ENCODE results near the gene CNTNAP2. TPM values are rescaled to one million over a fixed set of nuclear protein-coding genes. Genes with fewer than 3 reads are reported as not detected.

The CNTNAP2 gene
- total and polyA plus RNA-seq, 2 donors from 2014 or later = 0.06 to 0.13 TPM

- Histone ChIP-seq H3K9ac (ENCODE audit: low read length in 3 of 3) (no peak overlapping the region), H3K27ac (ENCODE audit: low read depth in 2 of 2, low read length in 2 of 2) (no peak overlapping the region), H3K9me3 (ENCODE audit: control insufficient read depth in 2 of 3, insufficient read depth in 1 of 3, low read length in 3 of 3) (no peaks in the 10 kb centered on the region), H3K27me3 (ENCODE audit: control insufficient read depth, insufficient read depth, low read length) (no peaks in the 10 kb centered on the region), H3K4me1 (ENCODE audit: control insufficient read depth in 2 of 3, insufficient read depth in 2 of 3, low read depth in 1 of 3, low read length in 3 of 3) (no peaks in the 10 kb centered on the region), H3K4me3 (ENCODE audit: low read length in 3 of 3) (no peak overlapping the region), H3K36me3 (ENCODE audit: control insufficient read depth in 2 of 3, insufficient read depth in 3 of 3, low read length in 3 of 3) (no peaks in the 10 kb centered on the region)
- FAIRE-seq (no peak), DNase-seq (no peak)
- no peak for TF ChIP-seq CTCF (IDR thresholded peaks at IDR 0.05; ENCODE audit: borderline replicate concordance, extremely low read depth, insufficient read depth)
- intact Hi-C loops (cut with DNase I) = no loop called here
These were observed 1091.4 kb downstream of the CNTNAP2 start for GRCh38 chr7:147207988-147208387.

- no peak for FAIRE-seq
- DNase-seq = no peak
- Histone ChIP-seq H3K4me1 (ENCODE audit: control insufficient read depth in 2 of 3, insufficient read depth in 2 of 3, low read depth in 1 of 3, low read length in 3 of 3) (no peaks in the 10 kb centered on the region), H3K4me3 (ENCODE audit: low read length in 3 of 3) (no peak overlapping the region), H3K27ac (ENCODE audit: low read depth in 2 of 2, low read length in 2 of 2) (no peak overlapping the region), H3K27me3 (ENCODE audit: control insufficient read depth, insufficient read depth, low read length) (no peaks in the 10 kb centered on the region), H3K36me3 (ENCODE audit: control insufficient read depth in 2 of 3, insufficient read depth in 3 of 3, low read length in 3 of 3) (no peaks in the 10 kb centered on the region), H3K9me3 (ENCODE audit: control insufficient read depth in 2 of 3, insufficient read depth in 1 of 3, low read length in 3 of 3) (peaks cover 0 to 4% (median 0%) of the 10 kb centered on the region in 3 donors), H3K9ac (ENCODE audit: low read length in 3 of 3) (no peak overlapping the region)
- no peak for TF ChIP-seq CTCF (IDR thresholded peaks at IDR 0.05; ENCODE audit: borderline replicate concordance, extremely low read depth, insufficient read depth)
- intact Hi-C loops (cut with DNase I) = no loop called here
These were observed 1114.7 kb downstream of the CNTNAP2 start for GRCh38 chr7:147231275-147231674.

GRCh38 chr7:147235645-147236382 is 1119.2 kb downstream of the CNTNAP2 start:
- DNase-seq = no peak
- no peak for FAIRE-seq
- H3K4me3 ChIP-seq (ENCODE audit: low read length in 3 of 3) = no peak overlapping the region
- H3K27ac ChIP-seq (ENCODE audit: low read depth in 2 of 2, low read length in 2 of 2) = no peak overlapping the region
- no peak for TF ChIP-seq CTCF (IDR thresholded peaks at IDR 0.05; ENCODE audit: borderline replicate concordance, extremely low read depth, insufficient read depth)
- no peaks in the 10 kb centered on the region for H3K27me3 ChIP-seq (ENCODE audit: control insufficient read depth, insufficient read depth, low read length)
- intact Hi-C loops (cut with DNase I) = no loop called here
- no peaks in the 10 kb centered on the region for H3K36me3 ChIP-seq (ENCODE audit: control insufficient read depth in 2 of 3, insufficient read depth in 3 of 3, low read length in 3 of 3)
- H3K9me3 ChIP-seq (ENCODE audit: control insufficient read depth in 2 of 3, insufficient read depth in 1 of 3, low read length in 3 of 3) = peaks cover 0 to 4% (median 0%) of the 10 kb centered on the region in 3 donors
- no peaks in the 10 kb centered on the region for H3K4me1 ChIP-seq (ENCODE audit: control insufficient read depth in 2 of 3, insufficient read depth in 2 of 3, low read depth in 1 of 3, low read length in 3 of 3)
- no peak overlapping the region for H3K9ac ChIP-seq (ENCODE audit: low read length in 3 of 3)
